NB4 (cell line): ENCODE data around the gene C22orf42.

ENCODE experiments used
- CTCF ChIP-seq: IDR thresholded peaks from one replicate; pipeline ENCODE4 v1.5.1; 2012; ENCODE audit warnings: low read depth, low read length
- MAX ChIP-seq: IDR thresholded peaks from 2 replicates; pipeline ENCODE4 v1.6.1; 2011; ENCODE audit warnings: low read depth, low read length
- MYC ChIP-seq: IDR thresholded peaks from 2 replicates; pipeline ENCODE4 v1.6.1; 2011; ENCODE audit warnings: low read depth, low read length
- POLR2A ChIP-seq: IDR thresholded peaks from 2 replicates; pipeline ENCODE4 v1.6.1; 2011; ENCODE audit warnings: mild to moderate bottlenecking; ENCODE audit not compliant: insufficient read length; ENCODE audit errors: extremely low read depth

DNA sequence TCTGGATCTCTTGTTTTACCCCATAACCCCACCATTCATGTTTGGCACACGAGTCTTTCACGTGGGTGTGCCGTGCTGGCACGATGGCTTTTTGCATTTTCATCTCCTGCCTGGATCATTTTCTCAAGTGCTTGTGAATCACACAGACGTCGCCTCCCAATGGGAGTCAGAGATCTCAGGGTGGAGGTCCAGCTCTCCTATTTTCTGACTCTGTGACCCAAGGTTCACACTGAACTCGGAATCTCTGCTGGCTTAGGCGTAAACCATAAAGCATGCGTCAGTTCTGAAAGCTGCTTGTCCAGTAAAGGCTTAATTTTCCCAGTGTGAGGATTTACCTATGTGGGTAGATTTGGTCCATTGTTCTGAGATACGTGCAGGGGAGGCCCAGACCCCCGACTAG lies 16.0 kb upstream of the C22orf42 start:
- TF ChIP-seq POLR2A (no peak), MAX (no peak), CTCF (no peak), MYC (no peak)
